Lung (tissue), 12 donors: ENCODE data around the gene EEF1AKMT1. TPM values are rescaled to one million over a fixed set of nuclear protein-coding genes. Genes with fewer than 3 reads are reported as not detected.

Source experiments
- ATAC-seq: fragments of 200-7000 bp; cut with Tn5 transposase; one replicate; pipeline ENCODE4 v1.9.1; 2020; ENCODE audit warnings: moderate number of reproducible peaks; ENCODE audit not compliant: insufficient read depth, low FRiP score
- DNase-seq, 3 donors: peaks; one replicate each; pipeline ENCODE4 v3.0.0-alpha.2; 2013 to 2017
- H3K27ac ChIP-seq, 2 donors: one replicate each; pipeline ENCODE4 v1.5.1; 2013; ENCODE audit warnings: mild to moderate bottlenecking in 2 of 2, moderate library complexity in 2 of 2, control low read depth in 1 of 2, inconsistent platforms in 1 of 2, low read depth in 1 of 2, low read length in 1 of 2
- H3K27me3 ChIP-seq, 3 donors: one replicate each; pipeline ENCODE4 v1.5.1; 2013; ENCODE audit warnings: low read length in 2 of 3; ENCODE audit not compliant: control insufficient read depth in 3 of 3, insufficient read depth in 3 of 3
- H3K36me3 ChIP-seq, 4 donors: one replicate each; pipeline ENCODE4 v1.5.1; 2013; ENCODE audit warnings: low read length in 4 of 4, mild to moderate bottlenecking in 1 of 4, moderate library complexity in 1 of 4; ENCODE audit not compliant: control insufficient read depth in 4 of 4, insufficient read depth in 4 of 4
- H3K4me1 ChIP-seq, 5 donors: one replicate each; pipeline ENCODE4 v1.5.1; 2013; ENCODE audit warnings: low read length in 5 of 5, mild to moderate bottlenecking in 2 of 5, moderate library complexity in 1 of 5; ENCODE audit not compliant: control insufficient read depth in 5 of 5, insufficient read depth in 5 of 5
- H3K4me3 ChIP-seq: one replicate; pipeline ENCODE4 v1.5.1; 2013; ENCODE audit warnings: mild to moderate bottlenecking, control low read depth, moderate library complexity
- H3K9ac ChIP-seq, 2 donors: one replicate each; pipeline ENCODE4 v1.5.1; 2013; ENCODE audit warnings: low read length in 2 of 2, control low read depth in 1 of 2; ENCODE audit not compliant: insufficient read depth in 1 of 2
- H3K9me3 ChIP-seq, 4 donors: one replicate each; pipeline ENCODE4 v1.5.1; 2013; ENCODE audit warnings: low read length in 3 of 4, mild to moderate bottlenecking in 1 of 4, moderate library complexity in 1 of 4; ENCODE audit not compliant: control insufficient read depth in 4 of 4, insufficient read depth in 3 of 4
- CTCF ChIP-seq: IDR thresholded peaks from 2 replicates; pipeline ENCODE4 v1.5.1; 2012; ENCODE audit warnings: mild to moderate bottlenecking; ENCODE audit errors: control extremely low read depth, extremely low read depth
- WGBS, 2 donors: extraction: QIAGEN DNeasy Blood & Tissue Kit; methylation state at CpG; one replicate each; pipeline ENCODE4 v1.1.7; 2013; 5-methylcytosine and 5-hydroxymethylcytosine counted together
- polyA plus RNA-seq, 2 donors: library from polyadenylated mRNA; stranded (reverse); fragments of 200-250 nt; gene quantifications; one replicate each; pipeline ENCODE4 v1.2.1, GENCODE V29; 2013
- total RNA-seq, 2 donors: library from RNA; depleted of rRNA in 1 of 2; stranded (reverse); fragments of >200 nt in 1 of 2; gene quantifications; one replicate each; pipeline ENCODE4 v1.2.1, GENCODE V29; 2014 to 2021
- donor health status: control.
- donor health status: control.
- donor health status: Bipolar disorder and iron deficiency.
- donor health status: healthy.
- donor health status: DM: yes; HTN: yes; CAD: no.

The EEF1AKMT1 gene
- total and polyA plus RNA-seq, 4 donors: 6.7 to 14.7 (median 11.5) TPM

GRCh38 chr13:20819715-20820114 is 46.0 kb upstream of the EEF1AKMT1 start:
- 97 to 98% methylated on average over 3 of the region's 3 CpGs for WGBS, 2 donors
- H3K9me3 ChIP-seq: no peaks in the 10 kb centered on the region
- no peak overlapping the region for H3K4me3 ChIP-seq
- TF ChIP-seq CTCF: no peak
- H3K4me1 ChIP-seq: peaks cover 0 to 12% (median 4%) of the 10 kb centered on the region in 5 donors
- ATAC-seq (no peak), DNase-seq (no peak)
- H3K36me3 ChIP-seq: peaks cover 0 to 4% (median under 1%) of the 10 kb centered on the region in 4 donors
- no peaks in the 10 kb centered on the region for H3K27me3 ChIP-seq
- no peak overlapping the region for H3K27ac ChIP-seq
- H3K9ac ChIP-seq: no peak overlapping the region

GRCh38 chr13:20815464-20815863 is 41.7 kb upstream of the EEF1AKMT1 start:
- 44 to 80% methylated on average over 1 of the region's 1 CpG for WGBS, 2 donors
- Histone ChIP-seq H3K4me3 (no peak overlapping the region), H3K9me3 (no peaks in the 10 kb centered on the region), H3K4me1 (peaks cover 7 to 16% (median 13%) of the 10 kb centered on the region in 5 donors), H3K9ac (no peak overlapping the region), H3K36me3 (peaks cover 0 to 1% (median 0%) of the 10 kb centered on the region in 4 donors), H3K27me3 (no peaks in the 10 kb centered on the region), H3K27ac (peak overlapping the region in 1 of 2 donors; percentile 90)
- no peak for TF ChIP-seq CTCF
- DNase-seq (no peak), ATAC-seq (no peak)

- peak overlapping the region in 1 of 2 donors; percentile 77 for H3K27ac ChIP-seq
- WGBS, 2 donors: 39 to 66% methylated on average over 5 of the region's 5 CpGs
- DNase-seq: peak; percentile 86 to 87 (median 87)
- H3K9me3 ChIP-seq: no peaks in the 10 kb centered on the region
- H3K36me3 ChIP-seq: peaks cover 0 to 1% (median under 1%) of the 10 kb centered on the region in 4 donors
- ATAC-seq: peak; percentile 89
- no peak for TF ChIP-seq CTCF
- no peak overlapping the region for H3K9ac ChIP-seq
- no peaks in the 10 kb centered on the region for H3K27me3 ChIP-seq
- no peak overlapping the region for H3K4me3 ChIP-seq
- peaks cover 7 to 16% (median 13%) of the 10 kb centered on the region in 5 donors for H3K4me1 ChIP-seq
Observed at GRCh38 chr13:20814224-20814910, 40.6 kb upstream of the EEF1AKMT1 start.
